Measurements from ENCODE around the gene PLCL1. TPM values are rescaled to one million over a fixed set of nuclear protein-coding genes. Genes with fewer than 3 reads are reported as not detected.
"Not testable (repeated sequence)": the region's sequence is repeated elsewhere in the genome, so short reads cannot be mapped to it uniquely, and the experiment has no call there.

Gene PLCL1
- total RNA-seq, 1 donor from 2014 or later: 4.4 TPM

DNA sequence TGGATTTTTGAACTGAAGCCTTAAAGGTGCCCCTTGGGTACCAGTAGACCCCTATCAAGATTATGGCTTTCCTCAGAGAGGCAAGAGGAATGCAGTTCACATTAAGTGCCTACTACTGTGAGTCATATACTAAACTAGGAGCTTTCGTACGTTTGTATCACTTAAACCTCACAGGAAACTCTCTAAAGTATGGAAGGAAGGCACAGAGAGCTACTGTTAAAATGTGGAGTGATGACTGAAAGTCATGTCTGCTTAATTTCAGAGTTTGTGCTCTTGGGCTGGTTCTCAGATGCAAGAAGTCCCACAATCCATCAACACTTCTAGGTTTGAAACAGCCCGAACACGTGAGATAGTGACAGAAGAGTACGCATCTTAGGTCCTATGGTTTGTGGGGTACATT lies 4.7 kb downstream of the PLCL1 start:
- no peak for DNase-seq (ENCODE audit: low read depth, low spot score)

DNA sequence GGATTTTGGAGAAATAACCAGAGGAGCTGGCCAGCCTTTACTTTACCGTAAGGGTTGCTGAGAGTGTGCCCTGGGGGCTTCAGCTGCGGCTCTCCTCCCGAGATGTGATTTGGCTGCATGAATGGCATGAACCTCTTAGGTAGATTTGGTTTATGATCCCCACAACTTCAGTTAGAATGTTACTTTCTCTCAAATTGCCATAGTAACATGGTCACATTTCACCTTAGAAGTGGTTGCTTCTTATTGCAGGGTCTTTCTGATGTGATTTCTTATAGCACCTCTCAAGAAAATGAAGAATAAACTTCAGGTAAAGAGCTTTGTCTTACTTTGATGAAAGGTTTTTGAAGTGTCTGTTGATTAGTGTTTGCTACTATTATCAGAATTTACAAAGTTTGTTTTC lies 5.6 kb downstream of the PLCL1 start:
- no peak for DNase-seq (ENCODE audit: low read depth, low spot score)

- DNase-seq (ENCODE audit: low read depth, low spot score): no peak
Measured at GRCh38 chr2:197810491-197810890, 6.1 kb downstream of the PLCL1 start.

DNA sequence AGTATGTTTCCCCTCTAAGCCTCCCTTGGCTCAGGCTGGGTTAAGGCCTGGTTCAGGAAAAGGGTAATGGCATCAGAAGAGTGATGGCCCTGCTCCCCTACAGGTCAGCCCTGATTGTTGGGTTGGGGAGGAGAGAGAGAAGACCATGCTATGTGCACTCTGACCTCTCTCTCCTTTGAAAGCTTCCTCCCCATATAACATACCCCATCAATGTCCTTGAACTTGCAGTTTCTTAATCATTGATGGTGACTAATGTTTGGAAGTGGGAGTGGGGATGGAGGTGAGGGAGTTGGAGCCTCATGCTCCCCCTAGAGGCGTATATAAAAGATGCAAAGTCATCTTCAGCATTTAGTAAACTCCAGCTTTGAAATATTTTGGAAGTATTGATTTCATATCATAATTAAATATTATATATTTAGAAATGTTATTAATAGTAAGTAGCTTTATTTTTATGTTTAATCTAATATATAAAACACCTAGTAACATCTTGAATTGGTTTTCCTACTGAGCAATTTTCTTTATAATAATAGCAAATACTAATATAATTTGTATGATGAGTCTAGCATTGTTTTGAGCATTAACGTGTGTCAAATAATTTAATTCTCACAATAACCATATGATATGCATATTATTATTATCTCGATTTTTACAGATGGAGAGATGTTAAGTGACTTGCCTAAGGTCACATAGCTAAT lies 8.8 kb downstream of the PLCL1 start:
- no peak for DNase-seq (ENCODE audit: low read depth, low spot score)

- DNase-seq (ENCODE audit: low read depth, low spot score): no peak
Measured at GRCh38 chr2:197814526-197814925, 10.1 kb downstream of the PLCL1 start.

GRCh38 chr2:197821550-197822289 lies 17.3 kb downstream of the PLCL1 start:
- no peak for DNase-seq (ENCODE audit: low read depth, low spot score)

GRCh38 chr2:197822333-197822732 lies 17.9 kb downstream of the PLCL1 start:
- no peak for DNase-seq (ENCODE audit: low read depth, low spot score)

DNA sequence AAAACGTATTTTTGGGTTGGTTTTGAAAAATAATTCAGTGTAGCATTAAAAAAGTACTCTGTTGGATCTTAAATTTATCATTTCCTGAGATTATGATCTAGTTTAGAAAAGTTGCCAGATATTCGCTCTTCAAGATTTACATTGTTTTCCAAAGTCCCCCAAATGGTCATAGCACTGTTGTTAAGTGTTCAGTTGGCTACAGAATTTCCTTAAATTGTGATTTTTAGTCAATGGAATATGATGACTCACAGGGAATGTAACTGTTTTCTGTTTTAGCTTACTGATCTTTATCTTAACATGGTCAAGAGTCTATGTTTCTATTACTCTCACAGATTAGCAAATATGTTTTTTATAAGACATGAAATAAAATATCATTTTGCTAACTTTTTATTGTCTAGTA lies 23.2 kb downstream of the PLCL1 start:
- DNase-seq (ENCODE audit: low read depth, low spot score): peak; percentile 64

DNA sequence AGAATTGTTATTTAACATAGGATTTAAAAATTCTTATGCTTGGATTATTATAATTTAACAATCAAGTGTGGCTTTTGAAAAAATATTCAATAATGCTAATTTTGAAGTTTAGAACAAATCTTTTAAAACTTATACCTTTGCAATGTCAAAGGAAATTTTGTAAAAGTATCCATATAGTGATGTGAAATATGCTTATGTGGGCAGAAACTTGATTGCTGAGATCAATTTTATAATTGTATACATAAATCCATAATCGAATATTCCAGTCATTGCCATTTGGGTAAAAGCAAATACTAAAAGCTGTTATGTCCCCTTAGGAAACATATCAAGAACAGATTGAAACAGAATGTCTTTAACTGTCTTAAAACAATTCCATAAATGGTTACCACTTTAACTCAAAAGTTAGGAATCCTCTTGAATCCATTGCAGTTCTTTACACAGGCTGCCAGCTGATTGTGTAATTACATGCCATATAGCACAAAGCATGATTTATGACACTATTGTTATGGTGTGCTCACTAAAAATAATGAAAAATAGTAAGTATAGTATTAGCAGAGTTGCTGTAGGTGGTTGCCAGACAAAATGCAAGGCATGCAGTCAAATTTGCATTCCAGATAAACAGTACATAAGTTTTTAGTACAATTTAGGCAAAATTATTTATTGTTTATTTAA lies 24.2 kb downstream of the PLCL1 start:
- peak; percentile 64 for DNase-seq (ENCODE audit: low read depth, low spot score)

- not testable (repeated sequence) for DNase-seq (ENCODE audit: low read depth, low spot score)
Measured at GRCh38 chr2:197834771-197835170, 30.4 kb downstream of the PLCL1 start.

- no peak for DNase-seq (ENCODE audit: low read depth, low spot score)
Measured at GRCh38 chr2:197835293-197835692, 30.9 kb downstream of the PLCL1 start.

GRCh38 chr2:197838036-197838435 lies 33.6 kb downstream of the PLCL1 start:
- no peak for DNase-seq (ENCODE audit: low read depth, low spot score)

GRCh38 chr2:197838579-197838978 lies 34.2 kb downstream of the PLCL1 start:
- no peak for DNase-seq (ENCODE audit: low read depth, low spot score)

DNA sequence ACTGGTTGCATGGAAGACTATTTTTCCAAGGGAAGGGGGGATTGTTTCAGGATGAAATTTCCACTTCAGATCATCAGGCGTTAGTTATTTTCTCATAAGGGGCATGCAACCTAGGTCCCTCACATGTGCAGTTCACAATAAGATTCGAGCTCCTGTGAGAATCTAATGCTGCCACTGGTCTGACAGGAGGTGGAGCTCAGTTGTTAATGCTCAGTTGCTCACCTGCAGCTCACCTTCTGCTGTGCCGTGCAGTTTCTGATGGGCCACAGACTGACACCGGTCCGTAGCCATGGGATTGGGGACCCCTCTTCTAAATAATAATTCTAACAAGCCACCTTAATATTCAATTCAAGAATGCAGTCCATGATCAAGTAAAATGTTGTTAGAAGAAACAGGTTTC lies 34.9 kb downstream of the PLCL1 start:
- DNase-seq (ENCODE audit: low read depth, low spot score): no peak

GRCh38 chr2:197839856-197840255 lies 35.5 kb downstream of the PLCL1 start:
- DNase-seq (ENCODE audit: low read depth, low spot score): no peak

DNA sequence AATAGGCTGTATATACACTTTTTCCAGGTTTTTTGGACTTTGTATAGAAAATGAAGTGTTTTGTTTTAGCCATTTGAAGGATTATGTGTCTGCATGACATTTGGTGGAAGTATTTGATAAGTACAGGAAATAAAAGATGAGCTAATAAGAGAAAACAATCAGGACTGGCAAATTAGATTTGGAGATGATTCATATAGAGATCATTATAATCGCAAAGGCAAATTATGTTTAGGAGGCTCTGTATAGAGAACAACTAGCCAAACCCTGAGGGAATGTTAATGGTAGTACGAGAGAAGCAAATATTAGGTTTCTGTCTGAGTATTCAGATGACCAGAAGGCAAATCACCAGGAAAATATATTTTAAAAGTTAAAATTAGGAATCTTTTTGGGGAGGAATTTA lies 41.7 kb downstream of the PLCL1 start:
- no peak for DNase-seq (ENCODE audit: low read depth, low spot score)

DNA sequence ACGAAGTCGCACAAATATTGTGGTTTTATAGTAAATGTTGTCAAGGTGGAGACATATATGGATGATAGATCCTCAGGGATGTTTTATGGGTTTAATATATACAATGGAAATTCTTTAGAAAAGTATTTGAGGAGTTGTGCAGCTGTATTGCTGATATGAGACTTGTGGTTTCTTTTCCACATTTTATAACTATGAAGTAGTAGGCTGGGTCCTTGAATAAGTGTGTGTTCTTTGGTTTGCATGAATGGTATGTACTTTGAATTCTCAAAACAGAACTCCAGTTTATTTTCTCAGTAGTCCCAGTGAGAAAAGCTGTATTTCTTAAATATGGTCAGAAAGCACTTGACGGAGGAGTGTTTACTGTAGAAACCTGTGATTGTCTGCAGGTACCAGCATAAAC lies 42.4 kb downstream of the PLCL1 start:
- no peak for DNase-seq (ENCODE audit: low read depth, low spot score)

- DNase-seq (ENCODE audit: low read depth, low spot score): no peak
Measured at GRCh38 chr2:197847651-197848401, 43.4 kb downstream of the PLCL1 start.

GRCh38 chr2:197848602-197849001 lies 44.2 kb downstream of the PLCL1 start:
- DNase-seq (ENCODE audit: low read depth, low spot score): no peak

GRCh38 chr2:197850882-197851450 lies 46.6 kb downstream of the PLCL1 start:
- no peak for DNase-seq (ENCODE audit: low read depth, low spot score)

DNA sequence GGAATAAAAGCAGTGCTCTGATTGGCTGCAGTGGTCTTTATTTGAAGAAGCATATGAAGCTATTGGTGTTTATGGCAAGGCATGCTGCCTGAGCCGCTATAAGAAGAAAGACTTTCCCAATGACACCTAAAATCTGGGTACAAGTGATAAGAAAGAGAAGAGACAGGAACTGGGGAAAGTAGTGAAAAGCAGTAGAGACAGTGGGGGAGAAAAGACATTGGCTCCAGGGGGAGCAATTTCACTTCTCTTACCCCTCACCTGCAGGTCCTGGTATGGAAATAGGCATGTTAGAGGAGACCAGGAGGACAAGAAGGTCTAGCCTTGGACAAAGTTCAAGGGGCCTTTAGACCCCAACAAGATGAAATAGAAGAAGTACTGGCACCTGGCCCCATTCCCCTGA lies 47.1 kb downstream of the PLCL1 start:
- DNase-seq (ENCODE audit: low read depth, low spot score): no peak
